Natural killer cell (primary cell): Measurements from ENCODE around the gene HHAT. TPM values are rescaled to one million over a fixed set of nuclear protein-coding genes. Genes with fewer than 3 reads are reported as not detected.

Source experiments
- ATAC-seq, 3 donors: fragments of 150-1000 bp in 2 of 3; fragments of 200-7000 bp in 1 of 3; cut with Tn5 transposase; 1 replicate in 1 of 3; 2 replicates in 2 of 3; pipeline ENCODE4 v1.10.0; 2021; ENCODE audit warnings: mild to moderate bottlenecking in 2 of 3, moderate library complexity in 2 of 3
- DNase-seq, 2 donors: peaks; one replicate each; pipeline versions ENCODE4 v3.0.0 to v3.0.0-alpha.2; 2013 to 2021; ENCODE audit warnings: mixed read lengths in 1 of 2
- H3K27ac ChIP-seq: one replicate; pipeline ENCODE4 v1.5.1; 2013; ENCODE audit warnings: mild to moderate bottlenecking, low read length
- H3K27me3 ChIP-seq: one replicate; pipeline ENCODE4 v1.6.1; 2013; ENCODE audit warnings: low read length; ENCODE audit not compliant: control insufficient read depth, insufficient read depth
- H3K36me3 ChIP-seq: one replicate; pipeline ENCODE4 v1.6.1; 2013; ENCODE audit warnings: low read length; ENCODE audit not compliant: control insufficient read depth, insufficient read depth
- H3K4me1 ChIP-seq: one replicate; pipeline ENCODE4 v1.6.1; 2013; ENCODE audit warnings: low read length; ENCODE audit not compliant: control insufficient read depth, insufficient read depth
- H3K4me3 ChIP-seq: one replicate; pipeline ENCODE4 v1.5.1; 2013; ENCODE audit warnings: low read length
- H3K9me3 ChIP-seq: one replicate; pipeline ENCODE4 v1.6.1; 2013; ENCODE audit warnings: low read length; ENCODE audit not compliant: control insufficient read depth, insufficient read depth
- H3K27ac Mint-ChIP-seq, 2 donors: one replicate each; pipeline ENCODE4 v1.8.0; 2022; ENCODE audit warnings: mild to moderate bottlenecking in 2 of 2, mixed read lengths in 2 of 2, moderate library complexity in 1 of 2
- H3K27me3 Mint-ChIP-seq, 2 donors: one replicate each; pipeline ENCODE4 v1.8.0; 2022; ENCODE audit warnings: low read depth in 2 of 2, mixed read lengths in 2 of 2
- H3K36me3 Mint-ChIP-seq: one replicate; pipeline ENCODE4 v1.8.0; 2022; ENCODE audit warnings: mixed read lengths
- H3K4me1 Mint-ChIP-seq, 2 donors: one replicate each; pipeline ENCODE4 v1.8.0; 2022; ENCODE audit warnings: mixed read lengths in 2 of 2
- H3K4me3 Mint-ChIP-seq: one replicate; pipeline ENCODE4 v1.8.0; 2022; ENCODE audit warnings: mild to moderate bottlenecking, moderate library complexity, mixed read lengths
- H3K9me3 Mint-ChIP-seq, 2 donors: one replicate each; pipeline ENCODE4 v1.8.0; 2022; ENCODE audit warnings: mixed read lengths in 2 of 2
- WGBS: methylation state at CpG from one replicate; pipeline ENCODE4 v1.1.7; 2013; ENCODE audit warnings: missing lambda C conversion rate; ENCODE audit not compliant: insufficient coverage; 5-methylcytosine and 5-hydroxymethylcytosine counted together
- intact Hi-C: fragments of 100-400 bp; cut with micrococcal nuclease; formaldehyde crosslinking; loops from one replicate; pipeline ENCODE4 v1.14.2; 2022
- total RNA-seq, 4 donors: library from RNA; stranded (reverse); fragments of 120-200 nt in 1 of 4; gene quantifications; one replicate each; pipeline versions ENCODE4 v1.2.3 to v1.2.4, GENCODE V29; 2013 to 2022
- TF ChIP-seq, protein P1 (sequence below): fragments of 200-600 bp; IDR thresholded peaks from one replicate; pipeline ENCODE4 v1.8.0; 2022; ENCODE audit warnings: antibody characterized with exemption

HHAT gene
- total RNA-seq, 3 donors from 2014 or later (not counting 1 experiment from before 2014, with no cell fraction given): 0.79 to 1.1 (median 0.82) TPM

DNA sequence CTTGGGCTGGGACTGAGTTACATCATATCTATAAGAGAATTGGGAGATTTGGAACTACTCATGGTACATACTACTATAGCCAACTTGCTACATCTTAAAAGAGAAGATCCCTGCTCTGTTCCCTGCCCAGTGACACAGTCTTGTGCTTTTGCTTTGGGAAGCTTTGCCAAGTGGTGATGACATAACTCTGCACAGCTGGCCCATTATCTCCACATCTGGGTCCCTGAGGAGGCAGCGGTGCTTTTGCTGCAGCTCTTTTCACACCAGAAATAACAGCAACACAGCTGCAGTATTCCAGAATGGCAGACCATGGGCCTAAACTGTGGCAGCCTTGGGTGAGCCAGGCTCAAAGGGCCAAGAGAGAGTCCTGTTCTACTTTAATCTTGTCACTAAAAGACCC, 296.0 kb downstream of the HHAT start:
- Mint-ChIP-seq H3K4me3 (no peak overlapping the region), H3K4me1 (no peaks in the 10 kb centered on the region), H3K36me3 (no peaks in the 10 kb centered on the region), H3K27ac (no peak overlapping the region), H3K27me3 (peaks cover 0 to 6% of the 10 kb centered on the region in 2 donors), H3K9me3 (no peaks in the 10 kb centered on the region)
- no peaks in the 10 kb centered on the region for H3K4me1 ChIP-seq
- H3K4me3 ChIP-seq: no peak overlapping the region
- no peak overlapping the region for H3K27ac ChIP-seq
- ATAC-seq (no peak), DNase-seq (no peak)
- intact Hi-C loops: no loop called here
- no peaks in the 10 kb centered on the region for H3K9me3 ChIP-seq
- TF ChIP-seq, protein P1, sequence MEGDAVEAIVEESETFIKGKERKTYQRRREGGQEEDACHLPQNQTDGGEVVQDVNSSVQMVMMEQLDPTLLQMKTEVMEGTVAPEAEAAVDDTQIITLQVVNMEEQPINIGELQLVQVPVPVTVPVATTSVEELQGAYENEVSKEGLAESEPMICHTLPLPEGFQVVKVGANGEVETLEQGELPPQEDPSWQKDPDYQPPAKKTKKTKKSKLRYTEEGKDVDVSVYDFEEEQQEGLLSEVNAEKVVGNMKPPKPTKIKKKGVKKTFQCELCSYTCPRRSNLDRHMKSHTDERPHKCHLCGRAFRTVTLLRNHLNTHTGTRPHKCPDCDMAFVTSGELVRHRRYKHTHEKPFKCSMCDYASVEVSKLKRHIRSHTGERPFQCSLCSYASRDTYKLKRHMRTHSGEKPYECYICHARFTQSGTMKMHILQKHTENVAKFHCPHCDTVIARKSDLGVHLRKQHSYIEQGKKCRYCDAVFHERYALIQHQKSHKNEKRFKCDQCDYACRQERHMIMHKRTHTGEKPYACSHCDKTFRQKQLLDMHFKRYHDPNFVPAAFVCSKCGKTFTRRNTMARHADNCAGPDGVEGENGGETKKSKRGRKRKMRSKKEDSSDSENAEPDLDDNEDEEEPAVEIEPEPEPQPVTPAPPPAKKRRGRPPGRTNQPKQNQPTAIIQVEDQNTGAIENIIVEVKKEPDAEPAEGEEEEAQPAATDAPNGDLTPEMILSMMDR: no peak
- no peaks in the 10 kb centered on the region for H3K27me3 ChIP-seq
- H3K36me3 ChIP-seq: no peaks in the 10 kb centered on the region
- 94% methylated on average over 1 of the region's 1 CpG for WGBS

DNA sequence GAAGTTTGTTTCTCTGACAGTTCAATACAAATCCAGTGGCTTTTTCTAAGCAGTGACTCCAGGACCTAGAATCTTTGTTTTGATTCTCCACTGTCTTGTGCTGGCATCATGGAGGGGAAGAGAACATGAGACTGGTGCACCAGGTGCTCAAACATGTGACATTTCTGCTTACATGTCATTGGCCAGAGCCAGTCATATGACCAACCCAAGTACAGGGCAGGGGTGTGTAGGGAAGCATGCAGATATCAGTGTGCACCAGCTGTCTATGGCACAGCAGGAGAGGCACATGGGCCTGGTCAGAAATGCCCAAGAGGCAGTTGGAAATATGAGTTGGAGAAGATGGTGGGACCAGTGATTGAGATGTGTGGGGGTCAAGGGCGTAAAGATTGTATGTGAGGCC, 297.0 kb downstream of the HHAT start:
- Mint-ChIP-seq H3K27ac (no peak overlapping the region), H3K4me1 (no peaks in the 10 kb centered on the region)
- no peak for ATAC-seq

DNA sequence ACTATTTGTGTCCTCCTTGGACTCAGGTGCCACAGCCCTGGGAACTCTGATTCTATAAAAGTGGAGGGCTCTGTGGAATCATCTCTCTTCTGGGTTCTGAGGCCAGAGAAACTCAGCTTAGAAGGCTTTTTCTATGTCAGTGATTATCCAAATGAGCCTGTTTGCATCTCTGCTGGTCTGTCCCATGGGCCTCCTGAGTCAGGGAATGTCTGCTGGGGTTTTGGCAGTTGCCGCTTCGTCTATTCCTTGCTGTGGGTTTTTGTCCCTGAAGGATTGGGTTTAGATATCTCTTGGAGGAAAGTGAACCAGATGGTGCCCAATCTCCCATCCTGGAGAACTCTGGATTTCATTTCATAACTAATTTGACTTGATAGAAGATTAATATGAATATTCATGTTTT, 297.6 kb downstream of the HHAT start:
- Histone ChIP-seq H3K27me3 (no peaks in the 10 kb centered on the region), H3K9me3 (no peaks in the 10 kb centered on the region), H3K4me3 (no peak overlapping the region), H3K4me1 (no peaks in the 10 kb centered on the region), H3K27ac (no peak overlapping the region), H3K36me3 (no peaks in the 10 kb centered on the region)
- Mint-ChIP-seq H3K4me3 (no peak overlapping the region), H3K36me3 (no peaks in the 10 kb centered on the region), H3K9me3 (no peaks in the 10 kb centered on the region), H3K4me1 (no peaks in the 10 kb centered on the region), H3K27me3 (peaks cover 0 to 6% of the 10 kb centered on the region in 2 donors), H3K27ac (no peak overlapping the region)
- WGBS: 94% methylated on average over 2 of the region's 2 CpGs
- ATAC-seq: no peak
- DNase-seq: no peak
- TF ChIP-seq, protein P1: no peak
- intact Hi-C loops: no loop called here

More for the DNA sequence above, 297.0 kb downstream of the HHAT start:
- no peak overlapping the region for H3K27ac ChIP-seq
- 81% methylated on average over 1 of the region's 1 CpG for WGBS
- no peak for DNase-seq
- H3K4me3 Mint-ChIP-seq: no peak overlapping the region
- H3K27me3 ChIP-seq: no peaks in the 10 kb centered on the region
- H3K9me3 ChIP-seq: no peaks in the 10 kb centered on the region
- H3K4me3 ChIP-seq: no peak overlapping the region
- no peaks in the 10 kb centered on the region for H3K4me1 ChIP-seq
- no peaks in the 10 kb centered on the region for H3K9me3 Mint-ChIP-seq
- TF ChIP-seq, protein P1: no peak
- peaks cover 0 to 6% of the 10 kb centered on the region in 2 donors for H3K27me3 Mint-ChIP-seq
- no peaks in the 10 kb centered on the region for H3K36me3 Mint-ChIP-seq
- no peaks in the 10 kb centered on the region for H3K36me3 ChIP-seq
- intact Hi-C loops: no loop called here

DNA sequence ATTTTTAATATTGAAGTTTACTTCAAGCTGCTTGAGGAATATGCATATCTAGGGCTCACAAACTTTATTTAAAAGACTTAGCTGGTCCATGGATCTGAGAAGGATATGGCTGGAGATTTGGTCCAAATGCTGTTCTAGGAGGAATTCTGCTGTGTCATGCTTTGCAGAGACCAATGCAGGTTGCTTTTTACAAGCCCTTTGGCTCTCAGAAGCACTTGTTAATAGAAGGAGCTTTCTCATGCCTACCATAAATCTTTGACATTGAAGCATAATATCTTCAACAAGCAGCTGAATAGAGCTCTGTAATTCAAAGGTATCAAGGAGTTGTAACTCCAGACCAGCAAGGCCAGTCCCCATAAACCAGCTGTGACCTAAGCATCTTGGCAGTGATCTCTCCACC, 299.1 kb downstream of the HHAT start:
- H3K9me3 Mint-ChIP-seq: no peaks in the 10 kb centered on the region

More for the DNA sequence above, 299.1 kb downstream of the HHAT start:
- TF ChIP-seq, protein P1: no peak
- Histone ChIP-seq H3K27ac (no peak overlapping the region), H3K4me3 (no peak overlapping the region), H3K9me3 (no peaks in the 10 kb centered on the region), H3K4me1 (no peaks in the 10 kb centered on the region), H3K36me3 (no peaks in the 10 kb centered on the region), H3K27me3 (no peaks in the 10 kb centered on the region)
- Mint-ChIP-seq H3K27ac (no peak overlapping the region), H3K4me1 (no peaks in the 10 kb centered on the region), H3K36me3 (no peaks in the 10 kb centered on the region), H3K4me3 (no peak overlapping the region), H3K27me3 (peaks cover 0 to 3% of the 10 kb centered on the region in 2 donors)
- ATAC-seq (no peak), DNase-seq (no peak)
- intact Hi-C loops: no loop called here
